ENCODE results near the gene ITM2B.
A peak's percentile ranks its signal among the peaks of the same experiment; 100 is the strongest.

GRCh38 chr13:48233046-48233888, at the start of gene ITM2B:
- no peak for TF ChIP-seq EZH2 (IDR thresholded peaks at IDR 0.05; ENCODE audit: low read length)
- TF ChIP-seq CTCF (optimal IDR thresholded peaks at IDR 0.05 in 1 of 3, IDR thresholded peaks at IDR 0.05 in 1 of 3, conservative IDR thresholded peaks at IDR 0.05 in 1 of 3; ENCODE audit: extremely low read depth in 1 of 3, insufficient read depth in 2 of 3, low read length in 3 of 3) = peak; percentile 33 to 60 (median 51)
